Measurements from ENCODE around the gene UBE2G2.

DNA sequence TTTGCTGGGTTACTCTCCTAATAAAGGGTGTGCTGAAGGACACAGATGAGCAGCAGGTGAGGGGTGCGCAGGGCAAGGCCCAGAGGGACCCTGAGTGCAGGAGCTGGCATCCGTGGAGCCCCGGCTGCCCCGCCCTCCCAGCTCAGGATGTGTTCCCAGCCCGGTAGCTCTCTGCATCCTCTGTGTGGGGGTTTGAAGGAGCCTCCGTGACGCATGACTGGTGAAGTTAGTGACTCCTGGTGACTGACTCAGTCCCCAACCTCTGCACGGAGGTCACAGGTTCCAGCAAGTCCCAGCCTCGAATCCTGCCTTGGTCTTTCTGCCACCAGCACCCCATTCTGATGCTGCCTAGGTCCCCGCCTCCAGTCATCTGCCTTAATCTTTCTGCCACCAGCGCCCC lies 68.7 kb downstream of the UBE2G2 start:
- TF ChIP-seq, protein P1, sequence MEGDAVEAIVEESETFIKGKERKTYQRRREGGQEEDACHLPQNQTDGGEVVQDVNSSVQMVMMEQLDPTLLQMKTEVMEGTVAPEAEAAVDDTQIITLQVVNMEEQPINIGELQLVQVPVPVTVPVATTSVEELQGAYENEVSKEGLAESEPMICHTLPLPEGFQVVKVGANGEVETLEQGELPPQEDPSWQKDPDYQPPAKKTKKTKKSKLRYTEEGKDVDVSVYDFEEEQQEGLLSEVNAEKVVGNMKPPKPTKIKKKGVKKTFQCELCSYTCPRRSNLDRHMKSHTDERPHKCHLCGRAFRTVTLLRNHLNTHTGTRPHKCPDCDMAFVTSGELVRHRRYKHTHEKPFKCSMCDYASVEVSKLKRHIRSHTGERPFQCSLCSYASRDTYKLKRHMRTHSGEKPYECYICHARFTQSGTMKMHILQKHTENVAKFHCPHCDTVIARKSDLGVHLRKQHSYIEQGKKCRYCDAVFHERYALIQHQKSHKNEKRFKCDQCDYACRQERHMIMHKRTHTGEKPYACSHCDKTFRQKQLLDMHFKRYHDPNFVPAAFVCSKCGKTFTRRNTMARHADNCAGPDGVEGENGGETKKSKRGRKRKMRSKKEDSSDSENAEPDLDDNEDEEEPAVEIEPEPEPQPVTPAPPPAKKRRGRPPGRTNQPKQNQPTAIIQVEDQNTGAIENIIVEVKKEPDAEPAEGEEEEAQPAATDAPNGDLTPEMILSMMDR (IDR thresholded peaks at IDR 0.05) = no peak
- no peak for TF ChIP-seq POLR2AphosphoS5 (IDR thresholded peaks at IDR 0.05)
- no peak for TF ChIP-seq POLR2A (IDR thresholded peaks at IDR 0.05)

Data from prostate gland (tissue), 2 donors.